Panc1 (cell line): ENCODE data around the gene HACD2. TPM values are rescaled to one million over a fixed set of nuclear protein-coding genes. Genes with fewer than 3 reads are reported as not detected.

ENCODE experiments used
- ATAC-seq: fragments of 200-7000 bp; cut with Tn5 transposase; 2 replicates; pipeline ENCODE4 v1.9.1; 2020; ENCODE audit warnings: mild to moderate bottlenecking, moderate library complexity
- BruUV-seq: library from RNA; stranded (reverse); fragments of 400-500 nt; replicated peaks from 2 replicates; lab custom pipeline; 2021; lab: Mats Ljungman, UMichigan
- CTCF ChIA-PET: fragments of 300-600 bp; sonication (Branson Sonifier 250); formaldehyde crosslinking; loops from one replicate; lab custom pipeline; 2022; ENCODE audit warnings: antibody characterized with exemption; lab: Charles Lee
- POLR2A ChIA-PET: fragments of 300-600 bp; sonication (Branson Sonifier 250); formaldehyde crosslinking; loops from one replicate; lab custom pipeline; 2022; ENCODE audit warnings: antibody characterized with exemption; lab: Charles Lee
- DNase-seq: peaks from one replicate; pipeline ENCODE4 v3.0.0-alpha.2; 2010; ENCODE audit warnings: low read depth, low spot score
- H3K27ac ChIP-seq: 2 replicates; pipeline ENCODE4 v1.5.1; 2011; ENCODE audit warnings: mild to moderate bottlenecking, low read length, inconsistent platforms
- H3K27me3 ChIP-seq: fragments of 200-500 bp; sonication (Bioruptor generic); 2 replicates; pipeline ENCODE4 v1.6.0; 2014; ENCODE audit warnings: low read length, inconsistent platforms; ENCODE audit not compliant: control insufficient read depth, insufficient read depth
- H3K36me3 ChIP-seq: fragments of 200-500 bp; sonication (Bioruptor generic); 2 replicates; pipeline ENCODE4 v1.5.1; 2014; ENCODE audit warnings: inconsistent platforms, mild to moderate bottlenecking, low read length, moderate library complexity; ENCODE audit not compliant: control insufficient read depth, insufficient read depth
- H3K4me1 ChIP-seq: 2 replicates; pipeline ENCODE4 v1.5.1; 2011; ENCODE audit warnings: inconsistent platforms, mild to moderate bottlenecking, low read length, moderate library complexity; ENCODE audit not compliant: control insufficient read depth, insufficient read depth
- H3K4me3 ChIP-seq, 2 experiments: 2 replicates each; pipeline ENCODE4 v1.5.1; 2011 to 2012; ENCODE audit warnings: low read depth in 2 of 2, low read length in 2 of 2, mild to moderate bottlenecking in 2 of 2, inconsistent platforms in 1 of 2, moderate library complexity in 1 of 2
- H3K9me3 ChIP-seq: fragments of 200-500 bp; sonication (Bioruptor generic); 2 replicates; pipeline ENCODE4 v1.5.1; 2014; ENCODE audit warnings: low read depth, mild to moderate bottlenecking, inconsistent platforms, low read length, moderate library complexity; ENCODE audit not compliant: control insufficient read depth, insufficient read depth
- POLR2AphosphoS5 ChIP-seq: IDR thresholded peaks from 2 replicates; pipeline ENCODE4 v1.6.1; 2012; ENCODE audit warnings: mild to moderate bottlenecking, low read depth, low read length, moderate library complexity
- SIN3A ChIP-seq: IDR thresholded peaks from 2 replicates; pipeline ENCODE4 v1.6.1; 2012; ENCODE audit warnings: low read depth, mild to moderate bottlenecking, low read length, moderate library complexity, borderline replicate concordance; ENCODE audit not compliant: insufficient read depth
- TCF7L2 ChIP-seq: IDR thresholded peaks from 2 replicates; pipeline ENCODE4 v1.6.1; 2011; ENCODE audit warnings: mild to moderate bottlenecking, low read depth, low read length, inconsistent platforms
- in situ Hi-C: cut with HindIII; loops from 2 replicates; pipeline ENCODE4 v1.10.0; 2016; ENCODE audit warnings: low sequenced_read_pairs, low pct_unique_long_range_greater_than_20kb
- intact Hi-C: fragments of 100-400 bp; cut with micrococcal nuclease; formaldehyde crosslinking; loops from one replicate; pipeline ENCODE4 v1.10.0; 2022; ENCODE audit not compliant: unreplicated experiment
- total RNA-seq: library from RNA; stranded (reverse); gene quantifications from one replicate; pipeline ENCODE4 v1.2.1, GENCODE V29; 2021; ENCODE audit not compliant: unreplicated experiment
- TF ChIP-seq, protein P1 (sequence below): fragments of 450-650 bp; IDR thresholded peaks from 2 replicates; pipeline ENCODE4 v1.5.1; 2017; ENCODE audit warnings: mild to moderate bottlenecking
- TF ChIP-seq, protein P2 (sequence below), 2 experiments: IDR thresholded peaks; 2 replicates each; pipeline ENCODE4 v1.6.1; 2011 to 2012; ENCODE audit warnings: low read depth in 2 of 2, control low read depth in 1 of 2, low read length in 1 of 2, mild to moderate bottlenecking in 1 of 2, moderate library complexity in 1 of 2; ENCODE audit not compliant: insufficient read depth in 1 of 2

HACD2 gene
- total RNA-seq, 1 experiment from 2014 or later: 58.6 TPM

DNA sequence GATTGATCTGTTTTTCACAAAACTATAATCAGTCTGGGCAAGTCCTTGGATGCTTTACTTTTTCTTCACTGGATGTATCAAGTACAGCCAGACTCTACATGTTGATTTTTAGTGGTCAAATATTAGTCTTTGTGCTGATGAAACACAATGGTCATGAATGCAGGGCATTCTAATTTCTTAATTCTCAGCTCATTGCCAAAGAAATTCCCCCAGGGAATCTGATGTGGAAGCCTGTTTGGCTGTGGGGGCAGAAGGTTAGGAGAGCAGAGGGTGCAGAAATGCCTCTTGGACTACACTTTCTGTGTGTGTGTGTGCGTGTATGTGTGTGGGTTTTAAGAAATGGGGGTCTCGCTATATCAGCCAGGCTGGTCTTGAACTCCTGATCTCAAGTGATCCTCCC is 48.7 kb upstream of the HACD2 start:
- H3K27ac ChIP-seq: no peak overlapping the region
- POLR2A ChIA-PET: no interaction called here
- 0 out of 2 replicates have a peak, but pooled peaks cover 5% of the 10 kb centered on the region for H3K4me1 ChIP-seq
- DNase-seq (no peak), ATAC-seq (no peak)
- CTCF ChIA-PET: no interaction called here
- in situ Hi-C loops: no loop called here
- TF ChIP-seq POLR2AphosphoS5 (no peak), TCF7L2 (no peak), SIN3A (no peak)
- TF ChIP-seq, protein P1, sequence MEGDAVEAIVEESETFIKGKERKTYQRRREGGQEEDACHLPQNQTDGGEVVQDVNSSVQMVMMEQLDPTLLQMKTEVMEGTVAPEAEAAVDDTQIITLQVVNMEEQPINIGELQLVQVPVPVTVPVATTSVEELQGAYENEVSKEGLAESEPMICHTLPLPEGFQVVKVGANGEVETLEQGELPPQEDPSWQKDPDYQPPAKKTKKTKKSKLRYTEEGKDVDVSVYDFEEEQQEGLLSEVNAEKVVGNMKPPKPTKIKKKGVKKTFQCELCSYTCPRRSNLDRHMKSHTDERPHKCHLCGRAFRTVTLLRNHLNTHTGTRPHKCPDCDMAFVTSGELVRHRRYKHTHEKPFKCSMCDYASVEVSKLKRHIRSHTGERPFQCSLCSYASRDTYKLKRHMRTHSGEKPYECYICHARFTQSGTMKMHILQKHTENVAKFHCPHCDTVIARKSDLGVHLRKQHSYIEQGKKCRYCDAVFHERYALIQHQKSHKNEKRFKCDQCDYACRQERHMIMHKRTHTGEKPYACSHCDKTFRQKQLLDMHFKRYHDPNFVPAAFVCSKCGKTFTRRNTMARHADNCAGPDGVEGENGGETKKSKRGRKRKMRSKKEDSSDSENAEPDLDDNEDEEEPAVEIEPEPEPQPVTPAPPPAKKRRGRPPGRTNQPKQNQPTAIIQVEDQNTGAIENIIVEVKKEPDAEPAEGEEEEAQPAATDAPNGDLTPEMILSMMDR: no peak
- TF ChIP-seq, protein P2, sequence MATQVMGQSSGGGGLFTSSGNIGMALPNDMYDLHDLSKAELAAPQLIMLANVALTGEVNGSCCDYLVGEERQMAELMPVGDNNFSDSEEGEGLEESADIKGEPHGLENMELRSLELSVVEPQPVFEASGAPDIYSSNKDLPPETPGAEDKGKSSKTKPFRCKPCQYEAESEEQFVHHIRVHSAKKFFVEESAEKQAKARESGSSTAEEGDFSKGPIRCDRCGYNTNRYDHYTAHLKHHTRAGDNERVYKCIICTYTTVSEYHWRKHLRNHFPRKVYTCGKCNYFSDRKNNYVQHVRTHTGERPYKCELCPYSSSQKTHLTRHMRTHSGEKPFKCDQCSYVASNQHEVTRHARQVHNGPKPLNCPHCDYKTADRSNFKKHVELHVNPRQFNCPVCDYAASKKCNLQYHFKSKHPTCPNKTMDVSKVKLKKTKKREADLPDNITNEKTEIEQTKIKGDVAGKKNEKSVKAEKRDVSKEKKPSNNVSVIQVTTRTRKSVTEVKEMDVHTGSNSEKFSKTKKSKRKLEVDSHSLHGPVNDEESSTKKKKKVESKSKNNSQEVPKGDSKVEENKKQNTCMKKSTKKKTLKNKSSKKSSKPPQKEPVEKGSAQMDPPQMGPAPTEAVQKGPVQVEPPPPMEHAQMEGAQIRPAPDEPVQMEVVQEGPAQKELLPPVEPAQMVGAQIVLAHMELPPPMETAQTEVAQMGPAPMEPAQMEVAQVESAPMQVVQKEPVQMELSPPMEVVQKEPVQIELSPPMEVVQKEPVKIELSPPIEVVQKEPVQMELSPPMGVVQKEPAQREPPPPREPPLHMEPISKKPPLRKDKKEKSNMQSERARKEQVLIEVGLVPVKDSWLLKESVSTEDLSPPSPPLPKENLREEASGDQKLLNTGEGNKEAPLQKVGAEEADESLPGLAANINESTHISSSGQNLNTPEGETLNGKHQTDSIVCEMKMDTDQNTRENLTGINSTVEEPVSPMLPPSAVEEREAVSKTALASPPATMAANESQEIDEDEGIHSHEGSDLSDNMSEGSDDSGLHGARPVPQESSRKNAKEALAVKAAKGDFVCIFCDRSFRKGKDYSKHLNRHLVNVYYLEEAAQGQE (IDR thresholded peaks at IDR 0.05; ENCODE audit: insufficient read depth in 1 of 2, low read depth in 2 of 2, low read length in 1 of 2): no peak
- no peaks in the 10 kb centered on the region for H3K9me3 ChIP-seq
- H3K36me3 ChIP-seq: no peaks in the 10 kb centered on the region
- intact Hi-C loops: no loop called here
- no peaks in the 10 kb centered on the region for H3K27me3 ChIP-seq
- H3K4me3 ChIP-seq: no peak overlapping the region
- no TSS peak for BruUV-seq

- ATAC-seq (peak; percentile 72), DNase-seq (no peak)
- intact Hi-C loops (no loop called here), in situ Hi-C loops (no loop called here)
- H3K4me1 ChIP-seq: 0 out of 2 replicates have a peak, but pooled peaks cover 5% of the 10 kb centered on the region
- BruUV-seq: no TSS peak
- no peaks in the 10 kb centered on the region for H3K27me3 ChIP-seq
- no peak overlapping the region for H3K27ac ChIP-seq
- H3K9me3 ChIP-seq: no peaks in the 10 kb centered on the region
- H3K36me3 ChIP-seq: no peaks in the 10 kb centered on the region
- POLR2A ChIA-PET: no interaction called here
- TF ChIP-seq, protein P2 (IDR thresholded peaks at IDR 0.05; ENCODE audit: insufficient read depth in 1 of 2, low read depth in 2 of 2, low read length in 1 of 2): no peak
- TF ChIP-seq POLR2AphosphoS5: no peak
- H3K4me3 ChIP-seq: no peak overlapping the region
- CTCF ChIA-PET: no interaction called here
These were observed 47.4 kb upstream of the HACD2 start for GRCh38 chr3:123632161-123632655.
